ENCODE data around the gene DOCK4.

The DOCK4 gene

DNA sequence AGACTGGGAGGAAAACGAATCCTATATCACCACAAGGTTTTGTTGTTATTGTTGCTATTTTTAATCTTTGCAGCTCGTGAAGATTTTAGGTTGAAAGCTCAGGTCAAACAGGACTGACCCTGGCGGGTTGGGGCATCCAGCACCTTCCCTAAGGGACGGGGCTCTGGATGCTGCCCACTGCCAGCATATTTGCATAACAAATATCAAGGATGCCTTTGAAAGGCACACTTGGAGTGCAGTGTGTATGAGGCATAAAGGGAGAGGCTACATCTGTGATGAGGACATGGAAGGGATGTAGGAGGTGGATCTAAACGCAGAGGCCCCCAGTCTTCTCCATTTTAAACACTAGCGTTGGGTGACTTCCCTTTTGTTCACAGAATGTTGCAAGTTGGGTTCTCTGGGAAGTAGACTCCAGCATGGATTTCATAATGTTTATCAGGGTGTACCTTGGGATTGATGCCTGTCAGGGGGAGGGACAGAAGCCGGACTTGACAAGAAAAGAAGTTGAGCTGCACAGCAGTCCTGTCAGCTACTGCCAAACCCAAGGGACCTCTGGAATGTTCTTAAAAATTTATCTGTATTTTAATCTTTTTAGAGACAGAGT is 462.9 kb downstream of the DOCK4 start:
- no peak for DNase-seq

DNA sequence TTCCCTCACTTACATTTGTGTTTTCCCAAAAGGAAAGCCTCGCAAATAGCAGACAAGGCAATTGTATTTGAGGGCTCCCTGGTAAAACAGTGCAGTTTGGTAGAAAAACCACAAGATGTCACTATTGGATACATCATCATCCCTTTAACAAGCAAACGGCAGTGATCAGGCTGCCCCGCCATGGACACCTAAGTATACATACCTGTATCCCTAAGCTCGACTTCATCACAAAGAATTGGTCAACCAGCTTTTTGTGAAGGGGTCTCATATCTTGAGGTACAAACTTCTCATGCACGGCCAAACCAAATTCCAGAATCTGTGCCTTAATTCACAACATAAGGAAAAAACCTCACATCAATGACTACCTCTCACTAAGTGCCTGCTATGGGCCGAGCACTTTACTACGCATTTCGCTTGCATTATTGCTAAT is 464.4 kb downstream of the DOCK4 start:
- peak; percentile 25 to 27 for DNase-seq

DNA sequence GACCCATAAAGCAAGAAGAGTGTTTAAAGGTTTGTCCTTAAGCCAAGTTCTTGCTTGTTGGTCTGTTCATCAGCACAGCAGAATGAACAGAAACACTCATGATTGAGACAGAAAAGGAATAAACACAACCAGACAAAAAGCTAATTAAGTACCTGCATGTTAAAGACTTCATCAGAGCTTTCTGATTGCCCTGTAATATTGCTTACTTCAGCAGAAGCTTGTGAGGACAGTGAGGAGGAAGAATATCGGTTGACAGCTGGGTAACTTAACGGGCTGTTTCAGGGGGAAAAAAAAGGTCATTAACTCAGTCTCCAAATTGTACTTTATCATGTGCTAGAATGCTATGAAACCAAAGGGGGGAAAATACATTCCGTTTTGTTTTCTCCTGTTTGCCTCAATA is 465.3 kb downstream of the DOCK4 start:
- DNase-seq, result no peak

DNA sequence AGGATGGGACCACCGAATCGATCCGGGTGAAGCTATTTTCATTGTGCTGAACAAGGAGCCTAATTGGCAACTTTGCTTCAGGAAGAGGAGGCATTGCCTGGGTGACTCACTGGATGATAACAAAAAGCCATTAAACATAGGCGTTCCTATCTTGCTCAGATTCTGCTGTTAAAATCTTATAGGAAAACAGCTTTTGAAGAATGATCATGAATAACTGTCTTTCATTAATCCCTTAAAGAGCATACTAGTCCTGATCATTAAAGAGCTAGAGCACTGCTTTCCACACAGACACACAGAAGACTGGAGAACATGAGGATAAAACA is 469.7 kb downstream of the DOCK4 start:
- no peak for DNase-seq

DNA sequence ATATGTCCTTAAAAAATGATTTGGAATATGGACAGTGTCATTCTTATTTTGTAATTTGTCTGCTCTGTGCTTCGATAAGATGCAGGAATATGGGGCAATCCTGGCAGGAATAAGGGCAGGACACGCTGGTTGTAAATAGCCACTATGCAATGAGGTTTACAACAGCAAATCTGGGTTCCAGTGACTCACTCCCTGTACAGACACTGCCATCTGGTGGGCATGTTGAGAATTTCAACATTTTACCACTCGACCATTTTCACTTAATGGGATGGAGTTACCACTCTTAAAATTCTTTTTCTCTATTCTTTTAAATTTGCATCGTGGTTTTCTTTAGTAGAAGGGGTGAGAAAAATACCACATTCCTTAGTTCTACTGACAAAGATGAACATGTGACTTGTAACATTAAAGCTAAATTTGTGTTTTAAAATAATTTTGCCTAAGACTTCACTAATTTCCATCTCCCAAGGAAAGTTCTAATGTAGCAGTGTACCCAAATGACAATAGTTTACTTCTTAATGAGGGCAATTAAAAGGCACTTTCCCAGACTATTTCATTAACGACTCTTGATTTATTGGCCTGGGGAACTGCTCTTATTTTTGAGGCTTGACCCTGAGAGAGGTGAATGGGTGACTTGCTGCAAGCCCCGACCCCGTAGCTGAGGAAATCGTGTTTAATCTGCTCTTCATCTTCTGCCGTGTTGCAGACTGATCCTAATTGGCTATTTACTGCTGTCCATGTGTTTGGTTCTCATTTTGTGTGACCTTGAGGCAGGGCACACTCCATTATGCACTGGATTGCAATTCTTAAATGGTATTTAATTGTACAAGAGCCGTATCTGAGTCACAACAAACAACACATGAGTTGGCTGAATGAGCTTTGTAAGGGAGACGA is 470.3 kb downstream of the DOCK4 start:
- DNase-seq, result peak; percentile 37 to 67

DNA sequence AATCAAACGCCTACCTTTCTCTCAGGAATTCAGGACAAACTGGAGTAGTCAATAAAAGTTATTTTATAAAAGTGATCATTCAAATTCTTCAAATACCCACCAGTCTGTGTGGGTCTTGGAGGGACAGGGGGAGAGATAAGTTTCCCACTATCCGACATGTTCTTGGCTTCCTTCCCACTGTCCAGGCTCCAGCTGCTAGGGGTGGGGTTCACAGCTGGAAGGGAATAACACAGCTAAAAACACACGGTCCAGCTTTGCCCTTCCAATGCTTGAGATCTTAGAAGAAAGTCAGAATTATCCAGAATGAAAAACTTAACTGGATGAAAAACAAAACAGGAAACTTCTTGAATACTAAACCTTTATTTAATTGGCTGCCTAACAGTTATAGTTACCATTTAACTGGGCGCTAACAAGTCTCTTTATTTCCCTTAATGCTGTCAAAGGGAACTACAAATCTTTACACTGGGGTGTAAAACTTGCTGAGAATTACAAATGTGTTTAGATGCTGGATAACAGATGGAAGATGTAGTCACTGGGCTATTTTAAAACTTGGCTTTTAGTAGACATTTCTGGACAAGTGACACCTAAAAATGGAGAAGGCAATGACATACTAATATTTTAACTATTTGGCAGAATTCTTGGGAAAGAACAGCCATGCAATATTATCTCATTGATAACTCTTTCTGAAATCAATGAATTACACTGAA is 471.1 kb downstream of the DOCK4 start:
- DNase-seq, result no peak

DNA sequence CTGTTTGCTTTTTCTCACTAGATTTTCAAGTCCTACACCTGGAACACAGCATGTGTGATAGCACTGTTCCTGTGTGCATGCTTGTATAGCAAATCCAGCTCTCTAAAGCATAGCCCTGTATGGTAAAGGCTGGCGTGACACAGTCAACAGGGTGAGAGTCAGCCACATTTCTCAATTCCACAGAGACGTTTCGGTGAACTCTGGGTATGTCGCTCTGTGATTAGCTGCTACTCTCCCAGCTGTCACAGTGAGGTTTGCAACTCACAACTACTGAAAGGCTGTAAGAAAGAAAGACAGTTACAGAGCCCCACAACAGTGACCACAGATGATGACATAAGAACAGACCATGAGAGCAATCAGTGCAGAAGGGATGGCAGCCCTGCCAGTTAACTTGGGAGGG is 473.3 kb downstream of the DOCK4 start:
- DNase-seq, result no peak

DNA sequence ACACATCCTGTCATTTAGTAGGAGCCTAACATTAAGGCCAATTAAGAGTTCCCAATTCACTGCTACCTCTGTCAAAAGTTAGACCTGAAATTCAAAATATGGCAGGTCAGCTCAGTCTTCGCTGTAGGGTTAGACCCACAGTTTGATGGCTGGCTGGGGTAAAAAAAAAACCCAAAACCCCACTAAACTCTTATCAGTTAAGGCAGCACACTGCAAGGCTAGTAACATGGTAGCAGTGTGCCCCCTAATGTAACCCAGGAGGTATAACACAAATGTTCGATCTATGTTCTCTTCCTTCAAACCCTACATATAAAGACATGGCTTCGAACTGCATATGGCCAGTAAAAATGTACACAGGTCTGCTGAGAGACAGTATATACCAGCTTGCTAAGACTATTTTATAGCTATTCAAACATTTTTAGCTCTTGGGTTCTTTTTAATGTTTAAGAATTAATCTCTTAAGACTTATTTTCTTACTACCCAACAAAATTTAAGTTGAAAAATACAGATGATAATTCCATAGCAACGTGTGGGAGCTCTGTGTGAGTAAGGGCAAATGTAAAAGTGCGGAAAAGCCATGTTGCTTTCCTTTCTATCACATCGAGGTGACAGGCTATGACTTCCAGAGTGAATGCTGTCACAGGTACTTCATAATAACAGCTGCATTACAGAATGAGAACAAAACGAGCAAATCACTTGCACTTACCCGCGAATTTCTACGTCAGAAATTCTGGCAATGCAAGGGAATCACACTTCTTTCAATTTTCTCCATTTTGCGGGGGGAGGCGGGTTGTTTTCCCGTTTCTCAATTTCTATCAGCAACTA is 475.5 kb downstream of the DOCK4 start:
- DNase-seq, result no peak

DNA sequence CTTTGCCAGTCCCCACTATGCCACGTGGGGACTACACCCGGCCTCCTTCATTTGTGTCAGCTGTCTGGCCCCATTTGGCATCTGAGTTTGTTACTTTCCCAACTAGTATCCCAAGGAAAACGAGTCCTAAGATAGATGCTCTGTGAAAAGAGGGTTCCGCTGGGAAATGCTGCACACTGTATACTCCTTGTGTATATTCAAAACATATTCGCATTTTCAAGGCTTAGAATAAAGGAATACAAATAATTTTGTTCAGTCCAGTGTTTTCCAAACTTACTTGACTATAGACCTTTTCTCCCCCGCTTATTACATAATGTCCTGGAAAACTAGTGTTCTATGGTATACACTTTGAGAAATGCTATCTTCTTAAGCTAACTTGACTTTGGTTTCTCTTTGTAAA is 476.1 kb downstream of the DOCK4 start:
- no peak for DNase-seq

DNA sequence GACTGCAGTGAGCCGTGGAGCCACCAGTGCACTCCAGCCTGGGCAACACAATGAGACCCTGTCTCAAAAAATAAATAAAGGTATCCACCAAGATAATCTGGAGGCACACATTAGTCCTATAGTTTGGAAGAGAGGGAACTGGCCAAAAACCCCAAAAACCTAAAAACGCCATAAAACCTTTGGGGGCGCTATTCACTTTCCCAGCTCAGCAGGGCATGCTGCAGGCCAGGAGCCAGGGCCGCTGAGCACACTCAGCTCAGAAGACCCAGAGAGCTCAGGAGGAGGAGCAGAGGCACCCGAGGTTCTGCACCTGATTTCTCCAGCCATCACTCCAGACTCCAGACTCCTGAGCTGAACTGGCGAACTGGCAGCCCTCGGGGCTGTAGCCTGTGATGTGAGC is 476.7 kb downstream of the DOCK4 start:
- DNase-seq, result no peak

DNA sequence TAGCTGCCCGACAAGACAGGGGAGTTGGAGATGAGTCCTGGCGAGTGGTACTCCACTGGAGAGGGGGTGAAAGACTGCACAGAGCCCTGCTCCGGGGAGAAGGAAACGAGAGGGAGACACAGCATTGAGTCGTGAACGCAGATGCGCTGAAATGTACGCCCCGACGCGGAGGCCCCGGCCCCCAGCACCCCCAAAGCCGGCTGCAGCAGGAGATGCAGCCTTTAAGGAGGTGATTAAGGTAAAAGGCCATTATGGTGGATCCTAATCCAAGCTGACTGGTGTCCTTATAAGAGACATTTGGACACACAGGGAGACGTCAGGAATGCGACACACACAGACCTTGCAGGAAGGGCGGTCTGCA is 477.6 kb downstream of the DOCK4 start:
- no peak for DNase-seq

DNA sequence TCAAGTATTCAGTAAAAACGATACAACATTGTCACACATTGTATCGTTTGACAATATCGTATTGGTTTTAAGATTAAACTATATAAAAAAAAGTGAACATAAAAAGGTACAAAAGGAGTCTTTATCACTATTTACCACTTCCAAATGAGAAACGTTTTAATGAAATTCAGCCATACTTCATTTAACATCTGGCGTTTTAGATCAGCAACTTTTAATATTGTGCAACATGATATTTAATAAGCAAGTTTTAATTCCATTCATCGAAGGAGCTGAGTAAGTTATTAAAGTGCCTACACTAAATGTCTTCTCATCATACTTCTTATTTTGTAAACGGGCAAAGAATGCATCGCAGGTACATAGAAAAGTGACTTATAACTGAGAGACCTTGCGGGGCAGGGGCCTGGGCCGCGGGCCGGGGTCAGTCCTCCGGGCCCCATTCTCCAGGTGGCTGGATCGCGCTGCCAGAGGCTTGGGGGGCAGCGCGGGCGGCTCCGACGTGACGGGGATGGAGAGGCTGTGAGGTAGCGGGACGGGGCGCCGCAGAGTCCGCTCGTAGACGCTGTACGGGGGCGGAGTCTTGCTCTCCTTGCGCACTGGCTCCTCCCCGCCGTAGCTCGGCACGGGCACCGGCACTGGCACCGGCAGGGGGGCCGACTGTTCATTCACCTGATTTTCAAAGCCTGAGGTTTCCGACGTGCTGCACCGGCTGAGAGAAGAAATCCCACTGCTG is 478.1 kb downstream of the DOCK4 start:
- DNase-seq, result no peak

DNA sequence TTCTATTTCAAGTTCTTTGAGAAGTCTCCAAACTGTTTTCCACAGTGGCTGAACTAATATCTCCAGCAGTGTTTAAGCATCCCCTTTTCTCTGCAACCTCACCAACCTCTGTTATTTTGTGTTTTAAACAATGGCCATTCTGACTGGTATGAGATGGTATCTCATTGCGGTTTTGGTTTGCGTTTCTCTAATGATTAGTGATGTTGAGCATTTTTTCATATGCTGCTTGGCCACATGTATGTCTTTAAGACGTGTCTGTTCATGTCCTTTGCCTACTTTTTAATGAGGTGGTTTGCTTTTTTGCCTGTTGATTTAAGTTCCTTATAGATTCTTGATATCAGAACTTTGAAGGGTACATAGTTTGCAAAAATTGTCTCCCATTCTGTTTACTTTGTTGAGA is 487.3 kb downstream of the DOCK4 start:
- DNase-seq, result no peak

DNA sequence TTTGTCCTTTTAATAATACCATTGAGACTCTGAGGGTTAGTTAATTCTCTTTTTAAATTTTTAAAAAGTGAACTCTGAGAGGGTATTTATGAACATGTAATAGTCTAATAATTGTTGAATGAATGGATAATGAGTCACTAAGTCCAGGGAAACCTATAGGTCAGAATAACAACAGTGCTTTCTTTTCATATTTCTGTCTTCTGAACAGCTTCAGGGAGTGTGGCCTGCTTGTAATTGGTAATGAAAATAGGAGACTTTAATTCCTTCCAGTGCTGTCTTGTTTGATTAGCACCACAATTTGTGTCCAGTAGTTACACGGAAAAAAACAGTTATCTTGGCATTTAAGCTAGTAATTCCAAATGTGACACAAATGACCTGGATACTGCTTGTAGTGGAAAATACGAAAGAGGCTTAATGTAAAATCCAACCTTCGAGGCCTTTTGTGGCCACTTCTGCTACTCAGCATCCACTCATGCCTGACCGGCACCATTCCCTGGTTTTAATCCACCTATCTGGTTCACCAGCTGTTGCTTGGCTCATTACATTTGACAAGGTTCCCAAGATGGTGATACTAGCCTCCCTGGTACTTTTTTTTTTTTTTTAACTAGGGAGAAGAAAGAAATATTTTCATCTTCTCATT is 494.7 kb downstream of the DOCK4 start:
- DNase-seq, result no peak

DNA sequence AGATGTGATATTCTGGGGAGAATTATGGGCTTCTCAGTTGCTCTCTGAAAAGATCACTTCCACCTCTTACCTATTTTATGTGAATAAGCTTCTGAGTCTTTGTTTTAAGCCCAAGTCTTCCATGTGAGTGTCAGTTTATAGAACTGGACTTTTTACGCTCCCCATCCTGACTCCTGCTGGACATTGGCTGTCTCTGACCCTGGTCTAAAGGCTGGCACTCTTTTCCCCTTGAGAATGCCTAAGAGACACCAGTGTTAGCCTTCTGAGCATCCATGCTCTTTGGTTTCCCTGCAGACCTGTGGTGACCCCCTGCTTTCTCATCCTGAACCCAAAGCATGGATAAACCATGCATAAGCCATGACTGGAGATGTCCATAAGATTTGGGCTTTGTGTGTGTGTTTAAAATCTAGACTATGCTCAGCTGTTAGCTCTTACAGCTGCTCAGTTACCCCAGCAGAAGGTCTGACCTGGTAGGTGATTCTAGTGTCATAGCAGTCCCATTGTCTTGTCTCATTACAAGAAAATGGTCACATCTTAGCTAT is 495.3 kb downstream of the DOCK4 start:
- DNase-seq, result no peak

DNA sequence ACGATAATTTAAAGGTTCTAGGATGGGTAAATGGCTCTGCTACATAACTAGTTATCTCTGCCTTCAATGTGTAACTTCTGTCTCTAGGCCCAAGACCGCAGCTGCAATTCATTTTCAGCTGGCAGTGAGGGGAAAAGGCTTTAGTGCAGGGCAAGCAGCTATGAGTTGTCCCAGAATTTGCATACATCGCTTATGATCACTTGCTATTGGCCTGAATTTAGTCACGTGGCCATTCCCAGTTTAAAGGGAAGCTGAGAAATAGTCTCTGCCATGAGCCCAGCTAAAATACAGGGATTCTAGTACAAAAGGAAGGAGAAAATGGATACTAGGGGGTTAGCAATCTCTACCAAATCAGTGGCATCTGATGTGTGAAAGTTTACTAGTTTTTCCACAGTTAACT is 498.1 kb downstream of the DOCK4 start:
- DNase-seq, result no peak

DNA sequence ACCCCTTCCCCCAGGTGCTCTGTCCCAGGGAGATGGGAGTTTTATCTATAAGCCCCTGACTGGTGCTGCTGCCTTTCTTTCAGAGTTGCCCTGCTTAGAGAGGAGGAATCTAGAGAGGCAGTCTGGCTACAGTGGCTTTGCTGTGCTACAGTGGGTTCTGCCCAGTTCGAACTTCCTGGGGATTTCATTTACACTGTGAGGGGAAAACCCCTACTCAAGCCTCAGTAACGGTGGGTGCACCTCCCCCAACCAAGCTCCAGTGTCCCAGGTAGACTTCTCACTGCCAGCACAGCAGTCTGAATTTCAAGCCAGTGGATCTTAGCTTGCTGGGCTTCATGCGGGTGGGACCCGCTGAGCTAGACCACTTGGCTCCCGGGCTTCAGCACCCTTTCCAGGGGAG is 500.4 kb downstream of the DOCK4 start:
- no peak for DNase-seq

DNA sequence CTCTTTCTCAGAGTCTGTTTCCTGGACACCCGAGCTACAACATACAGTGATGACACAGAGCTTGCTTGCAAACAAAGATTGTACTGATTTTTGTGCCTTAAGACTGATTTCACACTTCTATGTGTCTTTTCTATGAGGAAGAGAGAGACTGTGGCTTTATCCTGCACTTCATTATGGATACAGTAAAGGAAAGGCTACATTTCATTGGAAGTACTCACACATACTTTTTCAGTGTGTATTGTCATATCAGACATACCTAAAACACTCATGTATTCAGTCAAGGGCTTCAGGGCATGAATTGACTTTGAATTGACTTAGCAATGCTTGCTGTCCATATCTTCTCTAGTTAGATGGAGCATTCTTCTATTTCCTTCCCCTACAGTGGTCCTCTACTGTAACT is 508.4 kb downstream of the DOCK4 start:
- no peak for DNase-seq

DNA sequence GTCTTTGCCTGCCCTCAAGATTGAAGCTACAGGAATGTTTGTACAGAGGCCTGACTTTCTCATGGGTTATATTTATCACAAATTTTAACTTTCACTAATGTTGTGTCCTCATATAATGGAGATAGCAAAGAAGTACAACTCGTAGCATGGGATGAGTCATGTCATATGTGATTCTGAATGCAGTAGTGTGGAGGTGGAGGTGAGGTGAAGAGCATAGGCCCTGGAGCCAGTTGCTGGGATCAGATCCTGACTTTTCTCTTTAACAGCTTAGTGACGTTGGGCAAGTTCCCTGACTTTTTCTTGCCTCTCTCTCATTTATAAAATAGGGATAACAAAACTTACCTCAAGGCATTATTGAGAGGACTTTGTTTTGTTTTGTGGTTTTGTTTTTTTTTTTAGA is 511.8 kb downstream of the DOCK4 start:
- no peak for DNase-seq

DNA sequence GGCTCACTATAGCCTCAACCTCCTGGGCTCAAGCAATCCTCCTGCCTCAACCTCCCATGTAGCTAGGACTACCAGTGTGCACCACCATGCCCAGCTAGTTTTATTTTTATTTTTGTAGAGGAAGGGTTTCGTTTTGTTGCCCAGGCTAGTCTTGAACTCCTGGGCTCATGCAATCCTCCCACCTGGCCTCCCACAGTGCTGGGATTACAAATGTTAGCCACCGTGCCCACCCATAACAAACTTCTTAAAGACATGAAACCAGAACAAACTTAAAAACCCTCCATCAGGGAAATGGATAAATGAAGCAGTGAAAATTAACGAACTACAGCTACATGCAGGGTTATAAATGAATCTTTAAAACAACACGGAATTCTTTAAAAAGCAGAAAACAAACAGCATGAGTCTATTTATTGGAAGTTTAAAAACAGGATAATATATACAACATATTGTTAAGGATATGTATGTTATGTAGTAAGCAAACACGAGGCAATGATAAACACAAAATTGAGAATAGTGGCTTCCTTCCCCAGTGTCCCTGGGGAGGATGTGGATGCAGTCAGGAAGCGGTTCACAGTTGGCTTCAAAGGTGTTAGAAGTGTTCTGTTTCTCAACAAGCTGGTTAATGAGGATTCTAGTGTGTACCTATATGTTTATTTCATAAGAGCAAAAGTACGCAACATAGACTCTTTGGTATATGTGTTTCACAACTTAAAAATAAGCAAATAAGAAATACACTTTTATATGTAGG is 515.7 kb downstream of the DOCK4 start:
- DNase-seq, result no peak

DNA sequence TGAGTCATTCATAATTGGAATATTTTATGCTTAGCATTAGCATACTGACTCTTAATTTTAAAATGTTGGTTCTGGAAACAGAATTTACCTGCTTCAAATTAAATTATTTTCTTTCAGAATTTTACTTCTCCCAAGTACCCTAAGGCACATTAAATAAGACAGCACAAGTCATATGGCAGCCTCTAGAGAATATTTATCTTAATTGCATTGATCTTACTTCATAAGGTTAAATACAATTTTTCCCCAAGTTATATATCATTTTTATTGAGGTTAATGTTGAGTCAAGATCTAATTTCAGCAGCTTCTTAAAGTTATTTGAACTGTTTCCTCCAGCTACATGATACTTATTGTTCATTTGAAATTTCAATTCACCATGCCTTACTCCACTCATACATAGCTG is 520.9 kb downstream of the DOCK4 start:
- DNase-seq, result no peak
